TTC549 (cell line): ENCODE results near the gene PRXL2C.

Source experiments
- FAIRE-seq: peaks from 2 replicates; lab custom pipeline; 2012; peaks lifted over from hg19 to GRCh38; lab: Jason Lieb, UNC

PRXL2C gene

DNA sequence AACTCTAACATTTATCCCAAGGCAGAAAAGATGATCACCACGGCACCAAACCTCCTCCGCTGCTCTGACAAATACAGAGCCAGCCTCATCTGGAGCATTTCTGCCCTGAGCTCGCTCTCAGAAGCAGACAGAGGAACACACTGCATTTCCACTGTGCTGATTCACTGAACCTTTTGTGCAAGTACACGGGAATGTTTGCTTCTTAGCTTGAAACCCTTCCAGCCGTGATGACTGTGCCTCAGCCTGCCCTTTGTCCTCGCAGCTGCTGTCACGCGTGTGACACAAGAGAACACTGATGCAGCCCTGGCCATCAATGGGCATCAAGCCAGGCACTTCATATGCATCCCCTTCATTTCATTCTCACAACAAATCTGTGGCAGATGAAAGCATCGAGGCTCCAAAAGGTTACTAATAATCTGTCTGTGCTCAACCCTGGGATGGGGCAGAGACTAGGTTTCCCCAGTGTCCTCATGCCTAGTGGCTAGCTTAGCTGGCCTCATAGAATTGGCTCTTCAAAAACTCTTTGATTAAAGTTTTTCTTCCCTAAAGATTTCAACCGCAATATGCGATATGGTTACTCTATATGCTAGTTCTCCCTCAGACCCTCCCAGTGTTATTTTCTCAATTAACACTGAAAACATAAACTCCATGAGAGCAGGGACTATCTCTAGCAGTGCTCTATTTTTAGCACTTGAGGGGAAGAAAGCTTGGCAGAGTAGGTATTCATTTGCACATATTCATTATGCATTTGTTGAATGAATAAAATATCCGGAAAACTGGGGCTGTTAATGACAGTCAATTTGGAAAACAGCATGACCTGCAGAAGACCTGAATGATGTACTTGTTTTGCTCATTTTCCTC lies 42.8 kb downstream of the PRXL2C start:
- FAIRE-seq = no peak

DNA sequence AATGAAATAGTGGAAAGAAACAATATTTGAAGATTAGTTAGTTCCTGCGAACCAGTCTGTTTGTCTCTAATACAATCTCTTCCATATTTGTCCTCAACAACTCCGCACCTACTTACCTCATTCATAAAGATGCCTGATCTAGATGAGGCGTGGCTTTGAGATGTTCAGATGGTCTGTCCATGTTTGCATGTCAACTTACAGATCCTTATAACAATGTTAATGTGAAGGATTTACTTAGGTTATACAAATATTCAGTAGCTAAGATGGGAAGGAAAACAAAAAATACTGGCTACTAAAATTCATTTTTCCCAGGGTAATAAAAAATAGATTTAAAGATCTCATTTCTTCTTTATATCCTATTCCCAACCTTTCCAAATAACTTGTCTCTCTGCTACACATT lies 43.8 kb downstream of the PRXL2C start:
- FAIRE-seq = no peak

DNA sequence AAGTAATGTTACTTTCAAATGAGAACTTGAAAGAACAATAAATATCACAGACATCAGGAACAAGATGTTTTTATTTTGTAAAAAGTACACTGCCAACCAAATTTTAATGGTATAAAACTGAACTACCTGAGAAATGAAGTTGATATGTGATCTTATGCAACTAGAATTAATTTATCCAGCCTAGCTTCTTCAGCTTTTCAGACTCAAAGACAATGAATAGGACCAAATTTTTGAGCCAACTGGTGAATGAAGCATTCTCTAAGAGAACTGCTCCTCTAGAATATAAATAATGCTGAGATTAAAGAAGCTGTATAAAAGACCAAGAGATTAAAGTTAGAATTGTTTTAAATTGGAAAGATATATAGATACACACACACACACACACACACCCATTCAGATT lies 45.4 kb downstream of the PRXL2C start:
- FAIRE-seq = no peak

GRCh38 chr9:96607971-96608370 lies 47.1 kb downstream of the PRXL2C start:
- no peak for FAIRE-seq

DNA sequence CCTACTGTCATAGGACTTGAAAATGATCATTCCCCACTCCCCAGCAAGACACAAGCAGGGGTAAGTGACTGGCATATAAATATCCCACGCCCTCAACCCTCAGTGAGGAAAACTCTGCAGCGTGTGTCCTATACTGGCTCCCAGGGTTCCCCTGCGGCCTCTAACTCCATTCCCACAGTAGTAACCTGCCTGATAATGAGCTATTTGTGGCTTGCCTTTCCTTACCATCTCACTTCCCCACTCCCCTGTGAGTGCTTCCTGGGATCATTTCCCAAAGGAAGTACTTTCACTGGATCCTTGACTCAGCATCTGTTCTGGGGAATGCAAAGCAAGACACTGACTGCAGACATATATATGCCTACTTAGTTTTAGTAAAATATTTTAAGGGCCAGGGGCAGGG lies 49.8 kb downstream of the PRXL2C start:
- FAIRE-seq = no peak

- FAIRE-seq = no peak
Measured at GRCh38 chr9:96604004-96604319, 51.2 kb downstream of the PRXL2C start.

GRCh38 chr9:96603305-96604003 lies 51.7 kb downstream of the PRXL2C start:
- no peak for FAIRE-seq

DNA sequence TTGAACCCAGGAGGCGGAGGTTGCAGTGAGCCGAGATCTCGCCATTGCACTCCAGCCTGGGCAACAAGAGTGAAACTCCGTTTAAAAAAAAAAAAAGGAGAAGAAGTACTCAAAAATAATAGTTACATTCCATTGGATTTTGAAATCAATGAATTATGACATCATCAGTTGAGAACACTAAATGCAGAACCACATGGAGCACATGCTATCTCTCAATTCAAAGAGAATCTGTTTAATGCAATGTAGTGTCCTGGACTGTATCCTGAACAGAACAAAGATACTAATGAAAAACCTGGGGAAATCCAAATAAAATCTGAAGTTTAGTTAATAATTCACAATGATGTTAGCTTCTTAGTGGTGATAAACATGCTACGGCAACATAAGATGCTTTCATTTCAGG lies 55.8 kb downstream of the PRXL2C start:
- FAIRE-seq = no peak

- FAIRE-seq = no peak
Measured at GRCh38 chr9:96596601-96597111, 58.5 kb downstream of the PRXL2C start.
